HG02840 (cell line): ENCODE measurements around the gene EPS8.
A peak's percentile ranks its signal among the peaks of the same experiment; 100 is the strongest.

Experiments used
- ATAC-seq: cut with Tn5 transposase; IDR thresholded peaks from one replicate; pipeline ENCODE4 v1.9.1; 2021; ENCODE audit warnings: mild to moderate bottlenecking, moderate library complexity, moderate number of reproducible peaks; ENCODE audit not compliant: unreplicated experiment, low FRiP score

EPS8 gene

DNA sequence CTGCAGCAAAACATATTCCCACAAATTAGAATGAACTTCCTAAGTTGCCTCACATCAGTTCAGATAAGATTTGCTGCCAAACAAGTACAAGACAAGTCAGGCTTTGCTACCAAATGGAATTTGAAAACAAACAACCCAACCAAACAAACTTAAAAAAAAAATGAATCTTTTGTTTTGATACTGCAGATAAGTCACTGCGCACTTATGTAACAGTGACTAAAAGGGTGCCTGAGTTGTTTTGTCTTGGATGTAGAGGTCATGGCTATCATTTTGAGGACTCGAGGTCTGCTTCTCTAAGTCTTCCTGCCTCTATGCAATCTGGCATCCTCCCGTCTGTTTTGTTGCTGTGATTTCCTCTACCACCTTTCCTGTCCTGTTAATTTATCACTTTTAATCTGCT lies 11.1 kb upstream of the EPS8 start:
- ATAC-seq, result no peak

DNA sequence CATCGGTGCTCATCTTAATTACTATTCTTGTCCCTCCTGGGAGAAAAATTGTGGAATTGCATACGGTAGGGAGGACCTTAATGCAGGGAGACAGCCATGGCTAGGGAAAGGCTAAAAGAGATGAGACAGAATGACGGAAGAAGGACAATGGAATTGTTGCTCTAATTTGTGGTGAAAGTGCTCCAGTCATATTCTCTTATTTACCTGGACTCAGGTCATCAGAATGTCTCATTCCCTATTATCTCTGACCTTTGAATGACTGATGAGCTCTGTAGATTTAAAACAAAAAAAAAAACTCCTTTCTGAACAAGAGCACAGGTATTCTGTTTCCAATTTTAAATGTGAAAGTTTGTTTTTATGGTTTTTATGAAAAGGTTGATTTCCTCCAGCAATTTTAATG lies 8.6 kb upstream of the EPS8 start:
- ATAC-seq, result no peak

DNA sequence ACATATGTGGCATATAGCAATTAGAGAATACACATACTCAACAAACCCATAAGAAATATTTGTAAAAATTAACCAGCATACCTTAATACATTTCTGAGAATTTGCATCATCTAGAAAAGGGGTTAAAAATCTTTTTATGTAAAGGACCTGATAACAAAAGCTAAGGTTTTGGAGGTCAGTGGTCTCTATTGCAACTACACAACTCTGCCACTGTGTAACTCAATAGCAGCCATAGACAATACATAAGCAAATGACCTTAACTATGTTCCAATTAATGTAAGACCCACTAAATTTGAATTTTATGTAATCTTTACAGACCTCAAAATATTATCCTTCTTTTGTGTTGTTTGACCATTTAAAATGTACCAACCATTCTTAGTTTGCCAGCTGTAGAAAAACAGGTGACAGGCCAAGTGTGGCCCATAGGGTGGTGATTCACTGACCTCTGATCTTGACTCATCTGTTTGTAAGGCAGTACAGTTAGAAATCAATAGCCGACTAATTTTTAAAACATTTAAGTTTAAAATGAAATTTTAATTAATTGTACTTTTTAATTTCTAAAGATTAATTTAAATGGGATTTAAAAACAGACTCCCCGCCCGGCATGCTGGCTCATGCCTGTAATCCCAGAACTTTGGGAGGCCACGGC lies 7.4 kb upstream of the EPS8 start:
- ATAC-seq, result no peak

DNA sequence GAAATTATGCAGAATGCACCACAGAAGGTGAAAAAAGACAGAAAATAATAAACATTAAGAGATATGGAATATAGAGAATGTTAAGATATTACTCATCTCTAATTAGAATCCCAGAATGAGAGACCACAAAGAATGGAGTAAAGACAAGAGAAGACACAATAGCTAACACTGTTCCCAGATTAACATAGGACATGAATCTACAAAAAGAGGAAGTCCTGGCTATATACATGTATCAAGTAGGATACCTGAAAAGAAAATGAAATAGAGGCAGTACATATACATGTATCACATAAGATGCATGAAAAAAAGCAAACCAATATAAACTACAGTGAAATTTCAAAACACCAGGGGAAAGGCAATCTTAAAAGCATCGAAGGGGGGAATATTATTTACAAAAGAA lies 5.6 kb upstream of the EPS8 start:
- ATAC-seq, result no peak

- ATAC-seq, result no peak
These were observed 5.0 kb upstream of the EPS8 start for GRCh38 chr12:15794196-15794595.

DNA sequence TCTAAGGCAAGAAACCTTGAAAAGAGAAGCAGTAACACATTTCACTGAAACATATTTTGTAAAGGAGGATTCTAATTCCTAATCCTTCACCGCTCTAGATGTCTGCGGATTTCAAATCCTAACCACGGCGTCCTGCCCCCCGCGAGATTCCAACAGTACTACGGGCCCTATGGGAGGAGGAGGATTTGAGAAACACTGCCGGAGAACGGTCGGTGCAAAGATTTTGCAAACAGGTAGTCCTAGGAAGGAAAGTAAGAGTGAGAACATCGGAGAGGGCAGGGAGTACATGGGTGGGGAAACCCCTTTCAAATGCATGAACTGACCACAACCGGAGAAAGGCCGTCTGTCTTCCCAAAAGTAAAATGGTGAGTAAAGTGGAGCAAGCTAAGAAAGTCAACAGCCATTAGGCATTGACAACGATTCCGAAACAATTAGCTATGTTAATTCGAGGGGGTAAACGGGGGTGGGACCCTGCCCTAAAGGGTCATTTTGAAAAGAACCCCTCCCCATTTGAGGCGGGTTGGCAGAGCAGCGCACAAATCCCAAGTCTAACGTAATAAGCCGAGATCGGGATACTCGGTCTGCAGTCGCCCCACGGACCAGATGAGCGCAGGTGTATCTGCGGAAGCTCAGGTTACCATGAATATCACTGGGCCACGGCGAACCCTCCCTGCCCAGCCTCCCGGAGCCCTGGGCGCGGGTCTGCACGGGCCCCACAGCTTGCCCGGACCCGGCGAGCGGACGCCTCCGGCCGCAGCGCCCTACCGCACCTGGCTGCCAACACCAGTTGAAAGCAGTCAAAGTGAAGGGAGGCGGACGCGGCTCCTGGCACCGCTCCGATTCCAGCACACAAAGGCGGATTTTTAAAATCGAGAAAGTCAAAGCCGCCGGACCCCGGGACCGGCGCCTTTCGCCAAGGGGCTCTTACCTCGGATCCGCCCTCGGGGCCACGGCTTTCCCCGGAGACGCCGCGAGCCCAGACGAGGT lies 662 bp downstream of the EPS8 start:
- ATAC-seq, result peak; percentile 34

DNA sequence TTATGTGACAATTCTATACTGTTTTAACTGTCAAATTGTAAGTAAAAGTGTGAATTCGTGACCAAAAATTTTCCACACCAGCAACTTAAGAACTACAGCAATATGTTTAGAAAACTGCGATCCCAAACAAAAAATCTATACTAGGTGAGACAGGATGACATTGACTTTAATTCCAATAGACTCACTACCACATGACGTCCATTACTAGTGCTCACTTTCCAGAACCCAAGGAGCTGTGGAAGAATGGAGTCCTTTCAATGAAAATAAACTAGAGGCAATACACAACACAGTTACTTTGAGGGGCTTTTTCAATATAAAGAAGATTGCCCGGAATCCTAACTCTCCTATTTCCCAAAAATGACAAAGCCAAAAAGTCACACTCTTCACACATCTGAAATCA lies 1.4 kb downstream of the EPS8 start:
- no peak for ATAC-seq

DNA sequence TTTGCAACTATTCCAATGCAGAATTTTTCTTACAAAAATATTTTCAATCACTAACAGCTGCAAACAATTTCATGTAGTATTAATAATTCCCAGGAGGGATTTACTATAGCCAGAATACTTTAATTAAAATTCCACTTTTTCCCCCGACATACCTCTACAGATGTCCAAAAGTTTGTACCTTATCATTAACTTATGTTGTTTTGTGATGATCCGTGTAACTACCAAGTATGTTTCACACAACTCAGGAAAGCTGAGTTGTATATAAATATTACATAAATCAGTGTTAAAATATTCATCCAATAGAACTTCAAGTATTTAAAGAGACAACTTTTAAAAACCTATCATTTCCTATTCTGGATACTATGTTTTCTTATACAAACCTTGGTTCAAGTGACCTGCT lies 2.4 kb downstream of the EPS8 start:
- no peak for ATAC-seq

DNA sequence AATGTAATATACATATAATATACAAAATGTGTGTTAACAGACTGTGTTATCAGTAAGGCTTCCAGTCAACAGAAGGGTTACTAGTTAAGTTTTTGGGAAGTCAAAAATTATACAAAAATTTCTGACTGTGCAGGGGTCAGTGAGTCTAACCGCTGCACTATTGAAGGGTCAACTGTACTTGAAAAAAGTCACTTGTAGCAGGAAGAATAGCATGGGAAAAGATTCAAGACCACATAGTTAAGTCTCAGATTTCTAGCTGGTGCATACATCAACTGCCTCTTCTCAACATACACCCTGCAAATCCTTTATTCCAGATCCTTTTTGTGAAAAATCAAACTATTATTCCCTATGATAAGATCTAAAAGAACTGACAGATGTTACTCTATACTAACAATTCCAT lies 5.9 kb downstream of the EPS8 start:
- no peak for ATAC-seq

DNA sequence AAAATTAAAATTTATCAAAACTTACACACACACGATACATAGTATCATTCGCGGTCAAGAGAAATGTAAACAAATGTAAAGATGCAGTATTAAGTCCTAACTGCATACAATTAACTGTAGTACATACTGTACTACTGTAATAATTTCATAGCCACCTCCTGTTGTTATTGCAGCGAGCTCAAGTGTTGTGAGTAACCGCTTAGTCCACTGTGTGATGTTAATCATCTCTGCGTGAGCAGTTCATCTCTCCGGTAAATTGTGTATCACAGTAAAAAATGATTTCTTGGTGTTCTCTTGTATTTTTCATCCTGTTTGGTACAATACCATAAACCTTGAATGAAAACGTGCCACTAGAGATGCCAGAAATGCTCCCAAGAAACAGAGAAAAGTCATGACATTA lies 6.5 kb downstream of the EPS8 start:
- no peak for ATAC-seq

DNA sequence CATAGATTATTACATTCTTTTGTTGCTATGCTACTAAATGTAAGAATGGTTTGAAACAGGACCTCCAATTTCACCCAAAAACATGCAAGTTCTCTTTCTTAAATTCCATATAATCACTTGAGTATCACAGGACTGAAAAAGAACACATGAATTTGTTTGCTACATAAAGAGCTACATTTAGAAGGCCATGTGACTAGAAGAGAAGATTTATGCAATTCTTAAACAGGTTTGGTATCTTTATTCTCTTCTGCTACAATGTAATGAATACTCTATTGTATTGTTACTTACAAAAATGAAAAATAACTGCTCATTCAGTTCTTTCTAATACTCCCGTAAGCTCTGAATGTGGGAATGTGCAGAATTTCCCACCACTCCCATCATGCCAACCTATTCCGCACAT lies 9.3 kb downstream of the EPS8 start:
- no peak for ATAC-seq

- no peak for ATAC-seq
These were observed 11.1 kb downstream of the EPS8 start for GRCh38 chr12:15778126-15778525.

GRCh38 chr12:15777355-15778012 lies 11.7 kb downstream of the EPS8 start:
- ATAC-seq, result no peak

DNA sequence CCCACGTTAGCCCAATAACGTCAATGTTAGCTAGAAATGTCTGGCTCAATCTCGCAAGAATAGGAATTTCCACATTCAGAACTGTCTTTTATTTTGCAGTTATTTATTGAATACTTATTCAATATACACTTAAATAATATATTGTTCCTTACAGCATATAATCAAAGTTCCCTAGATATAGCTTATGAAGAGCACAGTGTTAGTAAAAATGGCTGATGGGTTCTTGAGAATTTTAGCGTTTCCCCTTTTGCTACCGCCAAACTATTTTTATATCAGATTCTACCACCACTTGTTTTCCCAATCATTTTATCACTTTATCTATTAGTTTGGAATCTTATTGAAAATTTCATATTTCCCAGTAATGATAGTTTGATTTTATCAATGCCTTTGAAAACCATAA lies 12.7 kb downstream of the EPS8 start:
- ATAC-seq, result no peak

- ATAC-seq, result no peak
These were observed 14.4 kb downstream of the EPS8 start for GRCh38 chr12:15774819-15775218.

DNA sequence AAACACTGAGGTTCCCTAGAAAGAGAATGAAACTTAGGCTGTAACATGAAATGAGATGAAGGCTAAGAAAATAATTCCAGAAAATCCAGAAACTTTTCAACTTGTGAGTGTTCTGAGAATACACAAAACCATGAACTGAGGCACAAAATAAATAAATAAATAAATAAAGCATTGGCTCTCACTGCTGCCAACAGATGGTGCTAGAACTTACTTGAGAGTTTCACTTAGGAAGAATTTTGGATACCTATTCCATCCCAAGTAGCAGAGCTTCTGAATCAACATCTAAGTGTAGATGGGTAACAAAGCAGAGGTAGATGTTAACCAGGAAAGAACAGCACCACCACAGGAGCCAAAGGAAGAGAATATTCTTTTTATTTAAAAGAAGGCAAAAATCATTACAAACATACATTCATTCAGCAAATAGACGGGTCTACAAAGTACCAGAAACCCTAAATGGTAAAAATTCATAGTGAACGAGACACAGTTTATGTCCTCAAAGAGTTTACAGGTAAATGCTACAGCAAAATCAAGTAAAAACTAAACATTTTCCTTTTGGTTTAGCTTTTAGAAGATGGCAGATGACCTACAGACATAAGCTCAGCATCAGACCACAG lies 16.7 kb downstream of the EPS8 start:
- ATAC-seq, result no peak

- no peak for ATAC-seq
These were observed 18.6 kb downstream of the EPS8 start for GRCh38 chr12:15770581-15770980.

GRCh38 chr12:15770021-15770420 lies 19.2 kb downstream of the EPS8 start:
- ATAC-seq, result no peak

- ATAC-seq, result no peak
These were observed 19.6 kb downstream of the EPS8 start for GRCh38 chr12:15769586-15769985.

- no peak for ATAC-seq
These were observed 21.9 kb downstream of the EPS8 start for GRCh38 chr12:15767301-15767700.

- ATAC-seq, result no peak
These were observed 25.9 kb downstream of the EPS8 start for GRCh38 chr12:15763328-15763727.
